ENCODE measurements around the gene IMPA2.

DNA sequence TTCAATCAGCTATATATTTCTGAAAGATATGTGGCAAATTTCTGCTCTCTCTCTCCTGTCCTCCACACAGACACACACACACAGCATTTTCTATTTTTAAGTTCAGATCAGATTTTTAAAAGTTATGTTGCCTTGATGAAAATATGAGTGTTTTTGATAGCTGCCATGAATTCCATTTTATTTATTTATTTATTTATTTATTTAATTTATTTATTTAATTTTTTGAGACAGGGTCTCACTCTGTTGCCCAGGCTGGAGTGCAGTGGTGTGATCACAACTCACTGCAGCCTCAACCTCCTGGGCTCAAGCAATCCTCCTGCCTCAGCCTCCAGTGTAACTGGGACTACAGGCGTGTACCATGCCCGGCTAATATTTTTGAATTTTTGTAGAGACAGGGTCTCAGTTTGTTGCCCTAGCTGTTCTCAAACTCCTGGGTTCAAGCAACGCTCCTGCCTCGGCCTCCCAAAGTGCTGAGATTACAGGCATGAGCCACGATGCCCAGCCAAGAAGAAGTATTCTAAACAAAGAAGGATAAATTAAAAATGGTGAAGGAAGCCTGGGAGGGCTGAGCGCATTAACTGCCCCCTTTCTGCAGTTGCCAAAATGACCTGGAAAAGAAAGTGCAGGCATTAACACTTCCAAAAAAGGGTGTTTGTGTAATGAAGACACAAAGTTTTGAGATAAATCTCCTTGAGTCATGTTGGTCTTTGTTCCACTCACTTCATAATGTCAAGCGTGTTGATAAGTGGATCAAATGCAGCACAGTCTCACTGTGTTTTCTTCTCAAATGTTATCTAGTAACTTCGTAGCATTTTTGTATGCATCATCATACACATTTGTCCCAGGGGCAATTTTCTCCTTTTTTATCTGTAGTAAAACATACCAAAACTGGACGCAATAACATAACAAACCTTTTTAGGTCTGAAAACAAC is 11.1 kb upstream of the IMPA2 start:
- TF ChIP-seq, protein P1, sequence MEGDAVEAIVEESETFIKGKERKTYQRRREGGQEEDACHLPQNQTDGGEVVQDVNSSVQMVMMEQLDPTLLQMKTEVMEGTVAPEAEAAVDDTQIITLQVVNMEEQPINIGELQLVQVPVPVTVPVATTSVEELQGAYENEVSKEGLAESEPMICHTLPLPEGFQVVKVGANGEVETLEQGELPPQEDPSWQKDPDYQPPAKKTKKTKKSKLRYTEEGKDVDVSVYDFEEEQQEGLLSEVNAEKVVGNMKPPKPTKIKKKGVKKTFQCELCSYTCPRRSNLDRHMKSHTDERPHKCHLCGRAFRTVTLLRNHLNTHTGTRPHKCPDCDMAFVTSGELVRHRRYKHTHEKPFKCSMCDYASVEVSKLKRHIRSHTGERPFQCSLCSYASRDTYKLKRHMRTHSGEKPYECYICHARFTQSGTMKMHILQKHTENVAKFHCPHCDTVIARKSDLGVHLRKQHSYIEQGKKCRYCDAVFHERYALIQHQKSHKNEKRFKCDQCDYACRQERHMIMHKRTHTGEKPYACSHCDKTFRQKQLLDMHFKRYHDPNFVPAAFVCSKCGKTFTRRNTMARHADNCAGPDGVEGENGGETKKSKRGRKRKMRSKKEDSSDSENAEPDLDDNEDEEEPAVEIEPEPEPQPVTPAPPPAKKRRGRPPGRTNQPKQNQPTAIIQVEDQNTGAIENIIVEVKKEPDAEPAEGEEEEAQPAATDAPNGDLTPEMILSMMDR (IDR thresholded peaks at IDR 0.05): no peak
- TF ChIP-seq POLR2A (IDR thresholded peaks at IDR 0.05): no peak

All from uterus (tissue), 2 donors.